Islet precursor cell (in vitro differentiated cells): ENCODE data around the gene CDC45.

Experiments used
- DNase-seq: peaks from one replicate; pipeline ENCODE4 v3.0.0-alpha.2; 2018

The CDC45 gene

GRCh38 chr22:19496324-19496630, 16.6 kb downstream of the CDC45 start:
- no peak for DNase-seq

- no peak for DNase-seq
Measured at GRCh38 chr22:19497245-19497644, 17.5 kb downstream of the CDC45 start.

- no peak for DNase-seq
Measured at GRCh38 chr22:19498154-19498865, 18.6 kb downstream of the CDC45 start.

- no peak for DNase-seq
Measured at GRCh38 chr22:19498866-19499190, 19.1 kb downstream of the CDC45 start.

GRCh38 chr22:19499236-19499879, 19.6 kb downstream of the CDC45 start:
- no peak for DNase-seq

GRCh38 chr22:19499880-19500242, 20.1 kb downstream of the CDC45 start:
- no peak for DNase-seq

- DNase-seq, result no peak
Measured at GRCh38 chr22:19501897-19502447, 22.3 kb downstream of the CDC45 start.

- DNase-seq, result no peak
Measured at GRCh38 chr22:19503367-19503766, 23.6 kb downstream of the CDC45 start.

GRCh38 chr22:19503869-19504268, 24.1 kb downstream of the CDC45 start:
- no peak for DNase-seq

- DNase-seq, result no peak
Measured at GRCh38 chr22:19504900-19505734, 25.4 kb downstream of the CDC45 start.

- no peak for DNase-seq
Measured at GRCh38 chr22:19505735-19506126, 26.0 kb downstream of the CDC45 start.

- DNase-seq, result no peak
Measured at GRCh38 chr22:19506212-19506611, 26.5 kb downstream of the CDC45 start.

GRCh38 chr22:19507534-19507861, 27.8 kb downstream of the CDC45 start:
- no peak for DNase-seq

GRCh38 chr22:19508024-19508776, 28.5 kb downstream of the CDC45 start:
- DNase-seq, result no peak

- DNase-seq, result no peak
Measured at GRCh38 chr22:19509191-19509590, 29.5 kb downstream of the CDC45 start.

GRCh38 chr22:19509923-19510322, 30.2 kb downstream of the CDC45 start:
- DNase-seq, result no peak

GRCh38 chr22:19510919-19511341, 31.2 kb downstream of the CDC45 start:
- DNase-seq, result no peak

- DNase-seq, result no peak
Measured at GRCh38 chr22:19513823-19514222, 34.1 kb downstream of the CDC45 start.

- no peak for DNase-seq
Measured at GRCh38 chr22:19514831-19515565, 35.3 kb downstream of the CDC45 start.

- DNase-seq, result no peak
Measured at GRCh38 chr22:19515654-19516377, 36.1 kb downstream of the CDC45 start.

- DNase-seq, result no peak
Measured at GRCh38 chr22:19516378-19517170, 36.9 kb downstream of the CDC45 start.
